NCI-H2029 treated with DMSO at 0.1 percent for 48 hours (cell line): ENCODE measurements around the gene RETREG2.
A peak's percentile ranks its signal among the peaks of the same experiment; 100 is the strongest.

Experiments used
- DNase-seq: peaks from one replicate; lab custom pipeline; 2025; lab: John Stamatoyannopoulos, UW

Gene RETREG2

GRCh38 chr2:219215871-219216534, 37.9 kb downstream of the RETREG2 start:
- DNase-seq, result no peak

- DNase-seq, result no peak
Observed at GRCh38 chr2:219216535-219216915, 38.5 kb downstream of the RETREG2 start.

- peak; percentile 62 for DNase-seq
Observed at GRCh38 chr2:219218217-219218731, 40.2 kb downstream of the RETREG2 start.

GRCh38 chr2:219218732-219219701, 40.9 kb downstream of the RETREG2 start, which contains the start of gene ABCB6:
TSS of gene ABCB6 (minus strand) at chr2:219218958. CDS start at chr2:219218673, 285 bp downstream.
- DNase-seq, result peak; percentile 62

- no peak for DNase-seq
Observed at GRCh38 chr2:219219784-219220532, 41.9 kb downstream of the RETREG2 start.

- no peak for DNase-seq
Observed at GRCh38 chr2:219220652-219221402, 42.8 kb downstream of the RETREG2 start.

GRCh38 chr2:219221957-219222518, 44.0 kb downstream of the RETREG2 start:
- no peak for DNase-seq

GRCh38 chr2:219223831-219224610, 45.9 kb downstream of the RETREG2 start:
- no peak for DNase-seq

- no peak for DNase-seq
Observed at GRCh38 chr2:219225350-219225749, 47.3 kb downstream of the RETREG2 start.

GRCh38 chr2:219228041-219228910, 50.2 kb downstream of the RETREG2 start:
- no peak for DNase-seq

GRCh38 chr2:219228911-219229304, 50.8 kb downstream of the RETREG2 start:
- no peak for DNase-seq

GRCh38 chr2:219229305-219230058, 51.4 kb downstream of the RETREG2 start, which contains the start of the genes ANKZF1 and ATG9A:
TSS of gene ANKZF1 (plus strand) at chr2:219229806. CDS start at chr2:219230258, 452 bp downstream.
TSS of gene ATG9A (minus strand) at chr2:219229636. CDS start at chr2:219228024, 1,612 bp downstream.
- DNase-seq, result peak; percentile 87

- no peak for DNase-seq
Observed at GRCh38 chr2:219230059-219230540, 52.0 kb downstream of the RETREG2 start.

- no peak for DNase-seq
Observed at GRCh38 chr2:219234331-219234730, 56.3 kb downstream of the RETREG2 start.
